ENCODE data around the gene ZEB2. TPM values are rescaled to one million over a fixed set of nuclear protein-coding genes. Genes with fewer than 3 reads are reported as not detected.

Gene ZEB2
- total RNA-seq, 1 donor from 2014 or later = 95.4 TPM

GRCh38 chr2:144476682-144477081, 43.2 kb downstream of the ZEB2 start:
- H3K9me3 Mint-ChIP-seq (ENCODE audit: low read depth) = no peaks in the 10 kb centered on the region
- H3K4me1 Mint-ChIP-seq (ENCODE audit: low read depth) = peaks cover 53% of the 10 kb centered on the region
- H3K4me3 Mint-ChIP-seq (ENCODE audit: unreplicated experiment) = no peak overlapping the region
- no peak for DNase-seq (ENCODE audit: low spot score)
- H3K27me3 Mint-ChIP-seq (ENCODE audit: low read depth) = no peaks in the 10 kb centered on the region
- no peak for TF ChIP-seq CTCF (IDR thresholded peaks at IDR 0.05)
- H3K36me3 Mint-ChIP-seq (ENCODE audit: low read depth) = no peaks in the 10 kb centered on the region
- no peak overlapping the region for H3K27ac Mint-ChIP-seq (ENCODE audit: unreplicated experiment)

DNA sequence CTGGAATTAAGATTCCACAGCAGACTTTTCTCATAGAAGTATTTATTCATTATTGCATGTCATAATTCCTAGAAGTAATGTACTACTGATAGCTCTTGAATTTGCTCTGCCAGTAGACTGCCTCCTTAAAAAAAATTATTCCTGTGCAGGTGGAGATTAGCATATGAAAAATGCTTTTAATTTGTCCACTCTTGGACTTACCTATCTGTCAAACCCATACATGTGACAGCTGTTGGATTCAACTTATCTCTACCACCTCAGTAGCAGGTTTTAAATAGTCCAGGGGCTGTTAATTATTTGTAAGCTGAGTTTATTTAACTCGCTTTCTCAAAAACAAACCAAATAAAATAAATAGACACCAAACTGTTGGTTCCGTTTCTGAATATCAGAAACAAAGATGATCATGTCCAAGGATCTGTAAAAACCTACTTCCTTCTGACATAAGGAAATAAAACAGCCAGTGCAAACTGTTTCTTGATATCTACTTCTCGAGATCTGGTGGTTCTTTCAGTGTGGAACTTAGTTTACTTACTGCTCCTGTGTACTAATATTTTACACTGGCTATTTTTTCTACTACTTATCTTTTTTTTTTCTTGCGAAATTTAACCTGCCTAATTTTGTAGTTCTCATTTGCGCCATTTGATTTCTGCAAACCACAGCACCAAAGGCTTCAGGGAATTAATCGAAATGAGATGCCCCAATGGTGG, 44.2 kb downstream of the ZEB2 start:
- Mint-ChIP-seq H3K36me3 (ENCODE audit: low read depth) (no peaks in the 10 kb centered on the region), H3K27me3 (ENCODE audit: low read depth) (no peaks in the 10 kb centered on the region), H3K9me3 (ENCODE audit: low read depth) (no peaks in the 10 kb centered on the region), H3K4me3 (ENCODE audit: unreplicated experiment) (no peak overlapping the region), H3K4me1 (ENCODE audit: low read depth) (peaks cover 43% of the 10 kb centered on the region), H3K27ac (ENCODE audit: unreplicated experiment) (no peak overlapping the region)
- no peak for TF ChIP-seq CTCF (IDR thresholded peaks at IDR 0.05)
- DNase-seq (ENCODE audit: low spot score) = no peak

GRCh38 chr2:144475044-144475443, 44.9 kb downstream of the ZEB2 start:
- Mint-ChIP-seq H3K27ac (ENCODE audit: unreplicated experiment) (no peak overlapping the region), H3K9me3 (ENCODE audit: low read depth) (no peaks in the 10 kb centered on the region), H3K27me3 (ENCODE audit: low read depth) (no peaks in the 10 kb centered on the region), H3K36me3 (ENCODE audit: low read depth) (no peaks in the 10 kb centered on the region), H3K4me3 (ENCODE audit: unreplicated experiment) (no peak overlapping the region), H3K4me1 (ENCODE audit: low read depth) (peaks cover 36% of the 10 kb centered on the region)
- DNase-seq (ENCODE audit: low spot score) = no peak
- no peak for TF ChIP-seq CTCF (IDR thresholded peaks at IDR 0.05)

DNA sequence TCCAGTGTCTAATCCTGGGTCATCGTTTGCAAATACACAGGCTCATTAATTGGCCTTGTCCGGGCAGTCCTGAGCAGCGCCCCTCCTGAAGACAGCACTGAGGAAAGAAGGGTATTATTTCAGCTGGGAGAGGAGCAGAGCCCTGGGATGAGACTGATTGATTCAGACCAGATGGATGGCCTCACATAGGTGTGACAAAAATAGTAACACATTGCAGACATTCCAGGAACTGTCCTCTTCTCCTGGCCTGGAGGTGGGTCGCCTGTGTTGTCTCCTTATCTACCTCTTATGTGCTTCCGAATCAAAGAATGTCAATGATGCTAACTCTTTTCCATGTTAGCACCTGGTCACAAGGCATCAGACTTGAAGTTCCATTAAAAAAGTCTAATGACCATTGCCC, 45.9 kb downstream of the ZEB2 start:
- no peak for TF ChIP-seq CTCF (IDR thresholded peaks at IDR 0.05)
- Mint-ChIP-seq H3K27me3 (ENCODE audit: low read depth) (no peaks in the 10 kb centered on the region), H3K4me3 (ENCODE audit: unreplicated experiment) (no peak overlapping the region), H3K4me1 (ENCODE audit: low read depth) (peaks cover 32% of the 10 kb centered on the region), H3K27ac (ENCODE audit: unreplicated experiment) (no peak overlapping the region), H3K9me3 (ENCODE audit: low read depth) (no peaks in the 10 kb centered on the region), H3K36me3 (ENCODE audit: low read depth) (no peaks in the 10 kb centered on the region)
- DNase-seq (ENCODE audit: low spot score) = no peak

GRCh38 chr2:144472911-144473310, 47.0 kb downstream of the ZEB2 start:
- Mint-ChIP-seq H3K36me3 (ENCODE audit: low read depth) (peaks cover 2% of the 10 kb centered on the region), H3K9me3 (ENCODE audit: low read depth) (no peaks in the 10 kb centered on the region), H3K4me1 (ENCODE audit: low read depth) (peaks cover 24% of the 10 kb centered on the region), H3K27me3 (ENCODE audit: low read depth) (no peaks in the 10 kb centered on the region), H3K27ac (ENCODE audit: unreplicated experiment) (no peak overlapping the region), H3K4me3 (ENCODE audit: unreplicated experiment) (no peak overlapping the region)
- DNase-seq (ENCODE audit: low spot score) = no peak
- TF ChIP-seq CTCF (IDR thresholded peaks at IDR 0.05) = no peak
